Muscle layer of duodenum (tissue), 2 donors: ENCODE measurements around the gene CCDC50.

Experiments used
- H3K27ac ChIP-seq: one replicate; pipeline ENCODE4 v1.7.0; 2013; ENCODE audit warnings: mild to moderate bottlenecking, low read length
- H3K27me3 ChIP-seq: one replicate; pipeline ENCODE4 v1.7.0; 2013; ENCODE audit warnings: low read depth, mild to moderate bottlenecking, control low read depth, low read length
- H3K36me3 ChIP-seq, 2 donors: one replicate each; pipeline ENCODE4 v1.7.0; 2013; ENCODE audit warnings: low read length in 2 of 2, control low read depth in 1 of 2, mild to moderate bottlenecking in 1 of 2; ENCODE audit not compliant: insufficient read depth in 2 of 2, control insufficient read depth in 1 of 2
- H3K4me1 ChIP-seq, 2 donors: one replicate each; pipeline ENCODE4 v1.7.0; 2013; ENCODE audit warnings: low read length in 2 of 2, mild to moderate bottlenecking in 2 of 2, control low read depth in 1 of 2, moderate library complexity in 1 of 2; ENCODE audit not compliant: insufficient read depth in 2 of 2, control insufficient read depth in 1 of 2
- H3K4me3 ChIP-seq, 2 donors: one replicate each; pipeline ENCODE4 v1.7.0; 2013; ENCODE audit warnings: low read length in 2 of 2, low read depth in 1 of 2, mild to moderate bottlenecking in 1 of 2
- H3K9me3 ChIP-seq, 2 donors: one replicate each; pipeline ENCODE4 v1.7.0; 2013; ENCODE audit warnings: low read length in 2 of 2, control low read depth in 1 of 2, mild to moderate bottlenecking in 1 of 2; ENCODE audit not compliant: control insufficient read depth in 1 of 2
- donor health status: healthy.

Gene CCDC50

GRCh38 chr3:191362524-191363090 lies 33.4 kb downstream of the CCDC50 start:
- Histone ChIP-seq H3K27me3 (no peaks in the 10 kb centered on the region), H3K27ac (no peak overlapping the region), H3K36me3 (peaks cover 24 to 42% of the 10 kb centered on the region in 2 donors), H3K4me1 (peaks cover 0 to 11% of the 10 kb centered on the region in 2 donors), H3K9me3 (no peaks in the 10 kb centered on the region), H3K4me3 (no peak overlapping the region)

DNA sequence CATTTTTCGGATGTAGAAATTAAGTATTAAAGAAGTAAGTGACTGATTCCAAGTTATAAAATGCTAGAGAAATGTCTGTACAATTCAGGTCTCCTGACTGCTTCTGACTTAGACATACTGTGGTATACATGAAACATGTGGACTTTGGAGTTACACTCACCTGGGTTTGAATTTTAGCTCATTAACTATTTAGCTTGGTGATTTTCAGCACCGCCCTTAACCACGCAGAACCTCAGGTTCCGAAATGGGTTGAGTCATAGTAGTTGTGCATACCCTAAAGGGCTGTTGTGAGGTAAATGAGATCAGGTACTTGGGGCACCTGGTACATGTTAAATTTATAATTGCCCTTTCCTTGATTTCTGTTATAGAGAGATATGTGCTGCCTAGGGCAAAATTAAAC lies 34.0 kb downstream of the CCDC50 start:
- peaks cover 0 to 11% of the 10 kb centered on the region in 2 donors for H3K4me1 ChIP-seq
- H3K36me3 ChIP-seq: peaks cover 24 to 41% of the 10 kb centered on the region in 2 donors
- no peaks in the 10 kb centered on the region for H3K27me3 ChIP-seq
- no peak overlapping the region for H3K27ac ChIP-seq
- H3K9me3 ChIP-seq: no peaks in the 10 kb centered on the region
- H3K4me3 ChIP-seq: no peak overlapping the region

DNA sequence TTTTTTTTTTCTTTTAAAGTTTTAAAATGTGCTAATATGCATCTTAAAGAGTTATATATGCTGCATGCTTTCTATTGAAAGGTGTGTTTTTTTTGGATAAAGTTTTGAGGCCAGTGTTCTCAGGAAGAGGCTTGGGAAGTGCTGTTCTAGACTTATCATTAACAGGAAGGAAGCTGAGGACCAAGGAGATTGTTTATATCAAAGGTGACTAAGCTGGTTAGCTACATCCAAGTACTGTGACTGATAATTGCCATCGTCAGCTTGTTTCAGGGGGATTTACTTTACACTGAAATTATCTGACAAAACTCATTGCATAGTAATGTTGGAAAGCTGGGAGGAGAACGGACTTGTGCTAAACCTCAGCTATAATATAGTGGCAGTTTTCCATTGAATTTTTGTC lies 37.5 kb downstream of the CCDC50 start:
- Histone ChIP-seq H3K36me3 (peaks cover 21 to 29% of the 10 kb centered on the region in 2 donors), H3K27ac (no peak overlapping the region), H3K27me3 (no peaks in the 10 kb centered on the region), H3K4me3 (no peak overlapping the region), H3K4me1 (peaks cover 0 to 5% of the 10 kb centered on the region in 2 donors), H3K9me3 (no peaks in the 10 kb centered on the region)

DNA sequence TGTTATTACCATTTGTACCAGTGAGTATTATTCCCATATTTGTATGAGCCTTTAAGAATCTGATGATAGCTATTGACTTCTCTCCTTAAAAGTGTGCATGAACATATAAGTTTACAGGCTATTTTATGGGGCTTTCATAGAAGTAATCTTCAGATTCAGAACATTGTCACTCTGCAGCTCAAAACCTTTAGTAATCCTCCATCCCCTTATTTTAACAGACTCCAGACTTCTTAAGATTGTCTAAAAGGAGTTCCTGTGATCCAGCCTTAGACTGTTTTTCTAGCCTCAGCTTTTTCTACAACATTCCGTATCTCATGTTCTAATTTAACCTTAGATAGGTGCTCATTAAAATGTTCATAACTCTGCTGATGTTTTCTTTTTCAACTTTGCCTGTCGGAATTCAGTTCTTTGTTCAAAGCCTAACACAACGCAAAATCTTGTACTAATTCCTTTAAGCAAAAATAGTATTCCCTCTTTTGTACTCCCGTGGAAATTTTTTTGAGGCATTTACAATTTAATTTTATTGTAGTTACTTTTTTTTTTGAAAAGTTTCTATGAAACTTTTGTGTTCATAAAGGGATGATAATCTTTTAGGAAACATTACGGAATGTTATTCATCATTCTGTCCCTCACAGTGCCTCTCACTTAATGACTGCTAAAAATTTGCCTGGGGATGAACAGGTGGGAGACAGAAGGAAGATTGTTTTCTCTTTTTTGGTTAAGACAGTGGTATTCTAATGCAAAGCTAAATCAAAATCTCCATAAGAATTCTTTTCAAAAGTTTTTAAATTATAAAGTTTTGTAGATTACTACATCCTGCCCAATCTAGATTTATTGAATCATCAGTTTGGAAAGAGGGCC lies 39.8 kb downstream of the CCDC50 start:
- no peaks in the 10 kb centered on the region for H3K9me3 ChIP-seq
- no peaks in the 10 kb centered on the region for H3K4me1 ChIP-seq
- H3K27ac ChIP-seq: no peak overlapping the region
- no peaks in the 10 kb centered on the region for H3K27me3 ChIP-seq
- H3K36me3 ChIP-seq: peaks cover 12 to 23% of the 10 kb centered on the region in 2 donors
- no peak overlapping the region for H3K4me3 ChIP-seq

DNA sequence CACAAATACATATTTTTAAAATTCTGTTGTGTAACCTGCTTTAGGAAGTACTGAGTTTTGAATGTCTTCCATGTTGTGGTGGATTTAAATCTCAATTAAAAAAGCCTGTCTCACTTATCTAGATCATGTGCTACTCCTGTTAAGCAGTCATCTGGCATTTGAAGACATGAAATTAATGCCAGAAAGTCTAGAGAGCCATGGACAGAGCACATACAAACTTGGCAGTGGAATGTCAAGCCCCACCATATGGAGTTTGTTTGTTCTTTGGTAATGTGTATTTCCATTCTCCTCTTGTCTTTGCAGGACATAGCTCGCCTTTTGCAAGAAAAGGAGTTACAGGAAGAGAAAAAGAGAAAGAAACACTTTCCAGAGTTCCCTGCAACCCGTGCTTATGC lies 40.4 kb downstream of the CCDC50 start:
- no peaks in the 10 kb centered on the region for H3K27me3 ChIP-seq
- H3K27ac ChIP-seq: no peak overlapping the region
- no peaks in the 10 kb centered on the region for H3K4me1 ChIP-seq
- no peak overlapping the region for H3K4me3 ChIP-seq
- H3K9me3 ChIP-seq: no peaks in the 10 kb centered on the region
- peaks cover 13 to 20% of the 10 kb centered on the region in 2 donors for H3K36me3 ChIP-seq

DNA sequence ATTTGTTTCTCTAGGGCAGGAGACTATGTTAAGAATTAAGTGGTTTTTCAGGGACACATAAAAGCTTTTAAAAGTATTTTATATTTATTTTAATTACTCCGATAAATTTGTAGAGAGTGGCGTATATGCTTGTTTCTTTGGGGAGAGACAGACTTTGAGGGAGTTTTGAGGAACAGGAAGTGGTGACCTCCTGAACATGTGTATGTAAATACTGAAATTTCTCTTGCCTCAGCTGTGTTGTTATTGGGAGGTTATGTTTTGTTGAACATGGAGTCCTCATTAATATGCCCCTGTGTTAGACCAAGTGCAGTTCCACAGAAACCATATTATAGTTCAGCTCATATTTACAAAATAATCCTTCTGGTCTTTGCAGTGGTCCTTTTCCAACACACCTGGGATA lies 42.9 kb downstream of the CCDC50 start:
- Histone ChIP-seq H3K4me3 (no peak overlapping the region), H3K27me3 (no peaks in the 10 kb centered on the region), H3K9me3 (no peaks in the 10 kb centered on the region), H3K36me3 (peaks cover 18 to 27% of the 10 kb centered on the region in 2 donors), H3K27ac (no peak overlapping the region), H3K4me1 (peaks cover 6 to 10% of the 10 kb centered on the region in 2 donors)

DNA sequence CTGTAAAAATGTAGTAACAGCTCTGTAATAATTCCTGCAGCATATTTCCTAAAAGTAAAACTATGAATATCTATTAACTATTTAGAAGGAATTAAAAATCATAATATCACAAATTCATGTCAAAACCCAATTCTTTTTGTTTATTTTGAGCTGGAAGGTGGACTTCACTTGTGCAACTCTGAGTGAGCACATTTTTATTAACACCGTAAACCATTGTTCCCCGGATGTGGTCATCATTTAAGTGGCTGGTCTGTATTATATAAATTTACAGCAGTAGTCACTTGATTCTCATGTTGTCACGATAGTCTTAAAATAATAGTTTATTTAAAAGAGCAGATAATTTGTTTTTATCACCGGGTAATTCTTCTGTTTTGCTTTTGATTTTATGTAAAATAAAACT lies 44.1 kb downstream of the CCDC50 start:
- Histone ChIP-seq H3K9me3 (no peaks in the 10 kb centered on the region), H3K4me1 (peaks cover 6 to 23% of the 10 kb centered on the region in 2 donors), H3K27me3 (no peaks in the 10 kb centered on the region), H3K36me3 (peaks cover 13 to 27% of the 10 kb centered on the region in 2 donors), H3K4me3 (no peak overlapping the region), H3K27ac (no peak overlapping the region)

DNA sequence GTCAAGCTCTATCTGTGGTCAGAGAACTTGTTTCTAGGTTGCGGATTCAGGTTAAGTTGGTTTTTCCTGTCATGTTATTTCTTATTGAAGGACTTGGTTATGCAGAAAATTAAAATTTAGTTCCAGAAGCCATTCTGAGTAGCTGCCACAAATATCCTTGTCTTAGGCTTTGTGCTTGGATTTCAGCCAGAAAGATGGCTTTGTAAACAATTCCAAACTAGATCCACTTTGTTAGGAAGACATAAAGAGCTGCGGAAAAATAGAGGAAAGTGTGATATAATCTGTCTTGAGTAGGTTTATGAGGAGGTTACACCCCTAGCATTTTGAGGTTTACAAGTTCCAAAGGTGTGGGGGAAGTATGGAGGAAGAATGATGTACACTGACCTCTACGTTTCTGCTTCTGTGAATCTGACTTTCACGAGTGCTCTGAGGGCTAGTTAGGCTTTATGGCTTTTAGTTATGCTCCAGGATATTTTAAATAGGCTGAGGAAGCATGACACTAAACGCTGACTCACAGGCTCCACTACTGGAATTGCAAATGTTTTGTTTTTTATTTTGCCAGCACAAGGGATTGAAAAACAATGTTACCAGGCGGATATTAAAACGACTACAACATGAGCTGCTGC lies 47.4 kb downstream of the CCDC50 start:
- H3K27ac ChIP-seq: peak overlapping the region; percentile 67
- no peaks in the 10 kb centered on the region for H3K9me3 ChIP-seq
- H3K36me3 ChIP-seq: peaks cover 15 to 22% of the 10 kb centered on the region in 2 donors
- H3K4me3 ChIP-seq: no peak overlapping the region
- no peaks in the 10 kb centered on the region for H3K27me3 ChIP-seq
- H3K4me1 ChIP-seq: peaks cover 6 to 26% of the 10 kb centered on the region in 2 donors

GRCh38 chr3:191378142-191378812 lies 49.1 kb downstream of the CCDC50 start:
- Histone ChIP-seq H3K36me3 (peaks cover 24 to 38% of the 10 kb centered on the region in 2 donors), H3K27me3 (no peaks in the 10 kb centered on the region), H3K4me3 (no peak overlapping the region), H3K27ac (no peak overlapping the region), H3K4me1 (peaks cover 6 to 26% of the 10 kb centered on the region in 2 donors), H3K9me3 (no peaks in the 10 kb centered on the region)

- Histone ChIP-seq H3K27ac (no peak overlapping the region), H3K4me1 (peaks cover 6 to 26% of the 10 kb centered on the region in 2 donors), H3K36me3 (peaks cover 24 to 38% of the 10 kb centered on the region in 2 donors)
Observed at GRCh38 chr3:191379446-191379845, 50.3 kb downstream of the CCDC50 start.

GRCh38 chr3:191380001-191380400 lies 50.8 kb downstream of the CCDC50 start:
- H3K9me3 ChIP-seq: no peaks in the 10 kb centered on the region
- no peaks in the 10 kb centered on the region for H3K27me3 ChIP-seq
- H3K4me1 ChIP-seq: peaks cover 6 to 26% of the 10 kb centered on the region in 2 donors

More at GRCh38 chr3:191379446-191379845, 50.3 kb downstream of the CCDC50 start:
- no peaks in the 10 kb centered on the region for H3K9me3 ChIP-seq
- H3K27me3 ChIP-seq: no peaks in the 10 kb centered on the region
- no peak overlapping the region for H3K4me3 ChIP-seq

More at GRCh38 chr3:191380001-191380400, 50.8 kb downstream of the CCDC50 start:
- peaks cover 20 to 36% of the 10 kb centered on the region in 2 donors for H3K36me3 ChIP-seq
- H3K27ac ChIP-seq: no peak overlapping the region
- no peak overlapping the region for H3K4me3 ChIP-seq
